DMS153 treated with DMSO at 0.1 percent for 48 hours (cell line): ENCODE results near the gene HIVEP1.
"Not testable (repeated sequence)": the region's sequence is repeated elsewhere in the genome, so short reads cannot be mapped to it uniquely, and the experiment has no call there.

Source experiments
- DNase-seq: peaks from one replicate; lab custom pipeline; 2025; ENCODE audit not compliant: unreplicated experiment; lab: John Stamatoyannopoulos, UW

HIVEP1 gene

DNA sequence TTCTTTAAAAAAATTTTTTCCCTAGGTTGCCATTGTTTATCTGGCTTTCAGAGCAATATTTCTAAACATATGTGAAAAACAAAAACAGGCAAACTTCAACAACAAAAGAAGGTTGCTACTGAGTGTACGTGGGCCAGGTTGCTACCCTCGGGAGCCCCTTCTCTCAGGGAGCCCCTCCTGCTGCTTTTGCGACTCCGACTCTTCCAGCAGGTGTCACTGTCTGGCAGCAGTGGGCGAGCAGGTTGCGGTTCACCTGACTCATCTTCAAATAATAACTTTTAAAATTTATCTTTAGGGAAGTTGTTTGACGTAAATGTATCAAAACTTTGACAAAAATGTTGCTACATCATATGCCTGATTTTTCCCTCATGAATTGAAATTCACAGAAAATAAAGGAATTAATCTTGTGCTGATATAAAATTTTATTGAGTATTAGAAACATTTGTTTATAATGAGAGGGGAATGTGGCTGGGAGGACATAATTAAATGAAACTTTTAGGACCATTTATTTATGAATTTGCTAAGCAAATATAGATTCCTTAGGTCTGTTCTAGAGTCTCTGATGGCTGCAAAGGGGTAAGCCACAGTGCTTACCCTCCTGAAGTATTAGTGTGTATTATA is 138.8 kb downstream of the HIVEP1 start:
- no peak for DNase-seq

DNA sequence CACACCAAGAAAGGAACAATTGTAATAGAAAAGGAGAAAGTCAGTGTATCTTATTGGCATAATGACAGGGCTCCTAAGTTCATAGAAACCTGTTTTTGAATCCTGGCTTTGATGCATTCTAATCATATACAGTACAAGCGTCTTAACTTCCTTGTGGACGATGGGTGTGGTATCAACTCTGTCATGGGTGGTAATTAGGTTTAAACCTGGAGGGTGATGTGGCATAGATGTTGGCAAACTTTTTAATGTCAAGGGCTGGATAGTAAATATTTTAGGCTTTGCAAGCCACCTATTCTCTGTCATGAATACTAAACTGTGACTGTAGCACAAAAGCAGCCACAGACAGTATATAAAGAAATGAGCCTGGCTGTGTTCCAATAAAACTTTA is 139.3 kb downstream of the HIVEP1 start:
- DNase-seq, result no peak

DNA sequence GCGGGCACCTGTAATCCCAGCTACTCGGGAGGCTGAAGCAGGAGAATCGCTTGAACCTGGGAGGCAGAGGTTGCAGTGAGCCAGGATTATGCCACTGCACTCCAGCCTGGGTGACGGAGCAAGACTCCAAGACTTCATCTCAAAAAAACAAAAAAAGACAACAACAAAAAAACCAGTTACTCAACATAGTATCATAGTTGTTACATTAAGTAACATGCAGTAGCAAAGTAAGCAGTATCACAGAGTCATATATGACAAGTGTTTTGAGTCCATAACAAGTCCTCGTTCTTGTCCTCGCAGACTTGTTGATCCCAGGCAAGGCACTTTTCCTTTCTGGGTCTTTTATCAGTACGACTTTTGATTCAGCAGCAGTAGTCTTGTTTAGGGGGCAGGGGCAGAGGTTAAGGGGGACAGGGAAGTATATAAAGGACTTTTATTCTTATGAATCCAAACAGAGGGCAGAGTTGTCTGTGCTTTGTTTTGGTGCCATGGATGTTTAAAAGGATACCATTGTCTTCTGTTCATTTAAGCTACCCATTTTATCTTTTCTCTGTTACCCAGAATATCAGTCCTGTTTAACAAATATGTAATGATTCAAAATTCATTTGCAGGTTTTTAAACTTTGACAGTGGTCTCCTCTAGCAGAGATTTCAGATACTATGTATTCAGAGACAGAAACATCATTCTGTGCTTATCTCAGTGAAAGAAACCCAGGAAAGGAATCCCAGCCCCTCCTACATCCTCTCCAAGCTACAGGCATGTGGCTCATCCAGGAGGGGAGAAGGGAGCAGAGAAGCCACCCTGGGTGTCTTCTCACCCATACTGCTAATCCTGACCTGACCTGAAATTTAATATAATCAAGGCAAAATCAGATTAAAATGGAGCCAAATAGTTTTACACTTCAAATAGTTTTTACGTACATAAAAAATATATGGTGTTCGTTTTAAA is 140.2 kb downstream of the HIVEP1 start:
- no peak for DNase-seq

DNA sequence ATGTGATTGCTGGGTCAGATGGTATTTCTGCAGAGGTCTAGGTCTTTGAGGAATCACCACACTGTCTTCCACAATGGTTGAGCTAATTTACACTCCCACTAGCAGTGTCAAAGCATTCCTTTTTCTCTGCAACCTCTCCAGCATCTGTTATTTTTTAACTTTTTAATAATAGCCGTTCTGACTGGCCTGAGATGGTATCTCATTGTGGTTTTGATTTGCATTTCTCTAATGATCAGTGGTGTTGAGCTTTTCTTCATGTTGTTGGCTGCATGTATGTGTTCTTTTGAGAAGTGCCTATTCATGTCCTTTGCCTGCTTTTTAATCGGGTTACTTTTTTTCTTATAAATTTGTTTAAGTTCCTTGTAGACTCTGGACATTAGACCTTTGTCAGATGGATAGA is 143.7 kb downstream of the HIVEP1 start:
- DNase-seq, result not testable (repeated sequence)

DNA sequence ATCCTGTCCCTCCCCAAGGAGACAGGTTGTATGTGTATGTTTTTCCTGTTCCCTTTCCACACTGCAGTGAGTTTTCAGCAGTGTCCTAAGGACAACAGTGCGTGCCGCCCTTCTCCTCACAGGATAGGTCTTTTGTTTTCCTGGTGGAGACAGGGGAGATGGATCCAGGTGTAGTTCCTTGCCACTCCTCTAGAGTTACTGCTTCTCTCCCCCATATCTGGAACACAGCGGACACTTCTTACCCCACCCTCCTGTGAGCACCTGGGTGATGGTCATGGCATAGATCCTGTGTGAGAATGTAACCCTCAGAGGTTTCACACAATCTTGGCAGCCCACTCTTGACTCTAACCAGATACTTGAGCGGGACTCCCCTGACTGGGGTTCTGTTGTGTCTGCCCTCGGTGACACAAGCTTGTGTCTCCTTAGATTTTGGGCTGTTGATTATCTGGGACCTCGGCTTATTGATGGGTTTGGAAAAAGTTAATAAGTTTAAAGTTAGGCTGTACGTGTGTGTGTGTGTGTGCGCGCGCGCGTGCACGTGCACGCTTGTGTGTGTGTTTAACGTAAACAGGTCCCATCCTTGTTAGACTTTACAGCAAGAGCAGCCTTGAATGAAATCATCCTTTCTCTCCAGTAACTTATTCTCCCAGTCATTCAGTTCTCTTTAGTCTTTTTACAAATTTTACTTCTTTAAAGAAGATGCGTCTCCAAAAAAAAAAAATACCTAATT is 146.7 kb downstream of the HIVEP1 start:
- no peak for DNase-seq

DNA sequence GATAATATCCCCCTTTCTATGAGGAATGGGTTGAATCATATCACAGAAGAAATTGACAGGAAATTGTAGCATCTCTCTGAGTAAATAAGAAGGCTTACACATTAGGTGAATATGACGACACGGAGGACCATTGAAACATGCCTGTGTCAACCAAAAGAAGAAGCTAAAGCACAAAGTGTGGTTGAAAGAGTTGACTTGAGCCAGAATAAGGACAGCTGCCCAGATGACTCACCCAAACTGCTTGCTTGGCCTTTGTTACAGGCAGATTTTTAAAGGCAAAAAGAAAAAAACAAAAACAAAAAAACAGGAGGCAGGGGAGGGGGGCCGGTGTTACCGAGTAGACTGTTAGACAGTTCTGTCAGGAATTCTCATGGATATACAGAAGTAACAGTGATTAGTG is 148.2 kb downstream of the HIVEP1 start:
- no peak for DNase-seq

DNA sequence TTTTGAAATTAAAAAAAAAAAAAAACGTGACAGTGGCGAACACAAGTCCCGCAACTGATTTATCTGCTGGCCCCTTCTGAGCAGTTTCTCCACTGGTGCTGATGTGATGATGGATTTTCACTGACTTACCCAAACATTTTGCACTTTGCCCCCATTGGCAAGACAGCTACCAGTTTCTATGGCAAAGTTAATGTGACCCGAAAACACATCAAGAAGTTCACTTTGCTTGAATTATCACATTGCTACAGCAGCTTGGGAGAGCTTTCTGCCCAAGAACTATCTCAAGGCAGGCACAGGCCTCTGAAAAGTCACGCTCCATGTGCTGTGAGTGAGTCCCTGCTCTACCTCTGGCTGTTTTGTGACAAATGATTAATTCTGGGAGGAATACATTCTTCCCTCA is 150.1 kb downstream of the HIVEP1 start:
- DNase-seq, result no peak

DNA sequence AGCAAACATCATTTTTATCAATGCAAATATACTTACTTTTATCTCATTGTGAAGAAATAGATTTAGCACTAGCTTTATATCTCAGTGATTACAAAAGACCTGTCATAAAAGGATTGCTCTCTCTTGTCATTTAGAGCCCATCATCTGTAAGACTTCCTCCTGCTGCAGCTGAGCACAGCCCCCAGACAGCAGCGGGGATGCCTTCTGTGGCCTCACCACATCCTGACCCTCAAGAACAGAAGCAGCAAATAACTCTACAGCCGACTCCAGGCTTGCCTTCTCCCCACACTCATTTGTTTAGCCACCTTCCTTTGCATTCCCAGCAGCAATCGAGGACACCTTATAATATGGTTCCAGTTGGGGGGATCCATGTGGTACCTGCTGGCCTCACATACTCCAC is 151.0 kb downstream of the HIVEP1 start:
- DNase-seq, result no peak

DNA sequence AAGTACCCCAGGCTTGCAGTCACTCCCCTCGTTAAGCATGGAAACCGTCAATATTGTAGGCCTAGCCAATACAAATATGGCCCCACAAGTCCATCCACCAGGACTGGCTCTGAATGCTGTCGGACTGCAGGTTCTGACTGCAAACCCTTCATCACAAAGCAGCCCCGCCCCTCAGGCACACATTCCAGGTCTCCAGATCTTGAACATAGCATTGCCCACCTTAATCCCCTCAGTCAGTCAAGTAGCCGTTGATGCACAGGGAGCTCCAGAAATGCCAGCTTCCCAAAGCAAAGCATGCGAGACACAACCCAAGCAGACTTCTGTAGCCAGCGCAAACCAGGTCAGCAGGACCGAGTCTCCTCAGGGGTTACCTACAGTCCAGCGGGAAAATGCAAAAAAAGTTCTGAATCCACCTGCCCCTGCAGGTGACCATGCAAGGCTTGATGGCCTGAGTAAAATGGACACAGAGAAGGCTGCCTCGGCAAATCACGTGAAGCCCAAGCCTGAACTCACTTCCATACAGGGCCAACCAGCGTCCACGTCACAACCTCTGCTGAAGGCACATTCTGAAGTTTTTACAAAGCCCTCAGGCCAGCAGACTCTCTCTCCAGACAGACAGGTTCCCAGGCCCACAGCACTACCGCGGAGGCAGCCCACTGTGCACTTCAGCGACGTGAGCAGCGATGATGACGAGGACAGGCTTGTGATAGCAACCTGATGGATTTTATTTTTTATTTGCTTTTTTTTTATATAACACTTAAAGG is 151.8 kb downstream of the HIVEP1 start:
- no peak for DNase-seq

DNA sequence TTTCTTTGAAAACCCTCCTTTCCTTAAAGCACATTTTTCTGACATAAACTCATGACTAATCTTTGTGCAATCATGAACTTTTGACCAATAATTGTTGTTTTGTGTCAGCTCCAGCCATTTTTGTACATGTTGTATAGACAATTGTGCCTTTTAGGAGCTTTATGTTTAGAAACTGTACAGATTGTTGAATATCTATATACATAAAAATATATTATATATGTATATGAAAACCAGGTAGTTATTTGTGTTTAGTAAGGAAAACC is 152.3 kb downstream of the HIVEP1 start:
- no peak for DNase-seq

DNA sequence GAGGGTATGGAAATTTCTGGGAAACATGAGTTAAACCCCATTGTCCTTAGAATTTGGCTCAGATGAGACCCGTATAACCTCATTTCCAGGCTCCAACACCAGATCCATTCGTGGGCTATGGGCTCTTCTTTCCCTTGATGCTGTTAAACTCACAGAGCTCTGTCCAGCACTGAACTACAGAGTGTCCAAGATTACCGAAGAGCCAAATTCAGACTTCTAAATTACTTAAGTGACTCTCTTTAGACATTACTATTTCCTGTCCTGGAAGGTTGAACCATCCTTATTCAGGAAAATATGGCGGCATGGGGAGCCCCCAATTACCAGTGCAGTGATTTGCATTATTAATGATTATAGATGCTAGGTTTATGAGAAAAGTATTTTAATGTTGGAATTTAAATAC is 153.2 kb downstream of the HIVEP1 start:
- DNase-seq, result no peak

DNA sequence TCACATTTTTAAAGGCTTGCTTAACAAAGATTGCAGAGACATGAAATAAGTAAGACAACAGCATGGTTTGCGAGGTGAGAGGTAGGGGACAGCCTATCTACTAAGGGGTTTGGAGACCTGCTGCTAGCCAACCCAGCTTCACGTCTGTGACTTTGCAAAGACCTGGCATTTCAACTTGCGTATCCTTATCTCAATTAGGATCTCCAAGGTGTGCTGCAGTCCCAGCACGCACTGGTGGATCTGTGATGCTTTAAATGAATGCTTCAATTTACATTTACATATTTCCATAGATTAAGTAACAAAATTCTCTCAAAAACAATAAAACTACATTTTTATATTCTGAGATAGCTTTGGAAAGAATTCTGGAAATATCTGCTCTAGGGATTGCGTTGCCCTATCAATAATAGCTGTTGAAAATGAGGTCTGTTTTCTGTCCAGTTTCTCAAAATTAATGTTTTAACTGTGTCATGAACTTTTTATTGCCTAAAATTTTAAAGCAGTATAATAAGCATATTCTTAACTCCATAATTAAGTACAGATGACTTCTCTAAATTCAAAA is 153.7 kb downstream of the HIVEP1 start:
- DNase-seq, result no peak

DNA sequence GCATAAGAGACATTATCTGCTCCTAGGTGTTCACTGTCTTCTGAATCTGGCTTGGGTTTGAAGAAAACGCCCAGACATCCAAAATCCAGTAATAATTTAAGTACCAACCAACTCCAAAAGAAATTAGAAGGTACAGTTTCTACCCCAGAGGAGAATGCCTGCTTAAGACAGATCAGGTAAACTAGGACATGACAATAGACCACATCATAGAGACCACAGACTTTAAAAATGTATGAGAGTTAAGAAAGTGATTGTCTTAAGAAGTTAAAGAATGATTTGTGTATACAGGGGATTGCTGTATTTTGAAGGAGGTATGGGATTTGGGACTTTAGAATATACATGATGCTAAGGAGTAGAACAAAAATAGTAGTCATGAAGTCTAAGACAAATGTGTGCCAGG is 157.3 kb downstream of the HIVEP1 start:
- DNase-seq, result no peak

DNA sequence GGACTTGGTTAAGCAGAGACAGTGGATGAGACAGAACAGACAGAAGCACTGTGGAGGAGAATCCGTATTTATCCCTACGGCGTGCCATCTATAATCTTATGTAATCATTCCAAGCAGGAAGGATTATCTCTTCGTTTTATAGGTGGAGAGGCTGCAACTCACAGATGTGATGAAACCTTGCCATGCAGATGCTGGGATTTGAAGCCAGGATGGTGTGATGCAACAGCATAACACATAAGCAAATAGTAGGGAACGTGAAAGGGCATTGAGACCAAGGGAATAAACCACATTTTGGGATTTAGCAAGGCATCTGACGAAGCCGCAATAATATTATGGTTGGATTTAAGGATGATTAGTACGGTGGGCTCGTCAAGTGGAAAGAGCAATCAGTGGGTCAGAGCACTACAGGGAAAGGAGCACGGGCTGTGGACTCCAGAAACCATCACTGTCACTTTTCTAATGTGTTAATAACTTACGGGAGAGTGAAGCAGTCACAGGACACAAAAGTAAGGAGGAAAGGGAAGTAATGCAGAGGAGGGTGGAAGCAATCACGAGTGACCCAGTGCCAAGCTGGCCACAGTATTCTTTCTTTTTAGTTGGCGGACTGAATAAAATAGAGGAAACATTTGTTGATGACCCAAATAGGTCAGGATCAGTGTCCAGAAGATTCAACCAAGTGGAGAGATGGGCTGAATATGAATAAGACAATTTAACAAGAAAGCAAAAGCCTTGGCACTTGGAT is 158.4 kb downstream of the HIVEP1 start:
- DNase-seq, result no peak

DNA sequence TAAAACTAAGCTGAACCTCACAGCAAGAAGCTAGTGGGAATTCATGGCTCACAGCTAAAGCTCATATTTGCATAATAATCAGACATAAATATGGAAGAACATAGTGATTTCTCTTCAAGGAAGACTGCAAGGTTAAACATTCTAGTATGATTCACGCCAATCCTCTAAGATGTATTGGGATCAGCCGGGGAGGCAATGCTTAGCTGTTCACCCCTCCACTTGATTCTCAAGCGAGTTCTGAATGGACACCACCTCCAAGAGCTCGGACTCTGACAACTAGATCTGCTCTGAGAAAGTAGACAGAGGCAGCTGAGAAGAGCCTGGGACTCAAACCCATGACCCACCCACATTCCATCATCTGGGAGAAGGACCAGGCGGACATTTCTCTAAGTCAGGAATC is 159.6 kb downstream of the HIVEP1 start:
- no peak for DNase-seq

DNA sequence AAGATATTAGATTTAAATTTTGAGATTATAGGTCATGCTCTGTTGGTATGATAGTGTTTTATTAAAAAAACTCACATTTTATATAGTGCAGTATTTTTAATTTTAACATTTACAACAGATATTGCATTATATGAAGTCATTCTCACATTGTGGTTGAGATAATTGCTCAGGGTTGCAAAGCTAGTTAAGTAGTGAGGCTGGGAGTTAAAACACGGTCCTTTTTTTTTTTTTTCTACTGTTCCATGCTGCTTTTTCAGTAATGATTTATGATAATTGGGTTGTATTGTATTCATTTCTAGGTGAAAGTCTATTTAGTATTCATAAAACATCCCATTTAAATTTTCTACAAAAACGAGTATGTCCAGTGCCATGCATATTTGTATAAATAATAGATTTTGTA is 160.5 kb downstream of the HIVEP1 start:
- DNase-seq, result no peak

DNA sequence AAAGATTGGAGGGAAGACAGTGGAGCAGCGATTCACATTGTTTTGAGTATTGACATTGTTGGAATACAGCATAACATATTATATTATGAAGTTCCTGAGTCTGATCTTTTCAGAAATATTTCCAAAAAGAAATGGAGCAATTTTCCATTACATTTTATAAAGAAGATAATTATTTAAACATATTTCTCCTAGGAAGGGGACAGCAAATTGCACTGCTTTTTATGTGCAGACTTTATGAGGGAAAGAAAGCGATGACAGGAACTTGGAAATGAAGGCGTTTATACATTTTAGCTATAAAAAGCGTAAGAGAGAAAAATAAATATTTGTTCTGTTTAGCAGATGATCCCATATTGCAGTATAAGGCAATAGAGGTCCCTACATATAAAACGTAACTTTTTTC is 161.1 kb downstream of the HIVEP1 start:
- DNase-seq, result no peak

DNA sequence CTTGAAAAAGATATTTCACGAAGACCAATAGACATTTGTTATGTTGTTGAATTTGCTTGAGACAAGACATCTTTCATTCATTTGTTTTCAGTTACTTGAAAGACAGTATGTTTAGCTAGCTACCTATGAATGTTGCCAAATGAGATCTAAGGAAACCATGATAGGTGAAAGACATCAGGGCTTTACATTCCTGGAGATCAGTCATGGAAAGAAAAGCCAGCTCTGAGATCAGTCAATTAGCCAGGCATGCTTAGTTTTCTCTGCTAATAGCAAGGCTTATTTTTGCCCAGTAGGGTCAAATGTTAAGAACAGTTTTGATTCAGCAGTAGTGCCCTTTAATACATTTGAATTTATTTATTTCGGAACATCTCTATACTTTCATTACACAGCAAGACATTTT is 161.5 kb downstream of the HIVEP1 start:
- no peak for DNase-seq

DNA sequence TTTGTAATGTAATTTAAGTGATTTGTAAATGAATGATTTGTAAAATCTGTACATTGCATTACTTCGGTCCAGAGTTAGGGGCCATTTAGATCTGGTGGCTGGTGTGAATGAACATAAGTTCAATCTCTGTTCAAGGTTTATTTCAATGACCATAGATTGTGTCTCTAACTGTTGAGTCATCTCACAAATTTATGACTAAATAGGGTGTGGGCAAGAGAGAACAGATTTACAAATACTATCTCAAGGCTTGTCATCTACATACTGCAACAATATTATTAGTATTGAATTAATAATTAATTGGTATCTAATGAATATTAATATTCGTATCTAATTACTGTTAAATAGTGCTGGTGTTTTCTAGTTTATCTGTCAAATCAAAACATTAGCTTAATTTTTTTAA is 162.8 kb downstream of the HIVEP1 start:
- no peak for DNase-seq

DNA sequence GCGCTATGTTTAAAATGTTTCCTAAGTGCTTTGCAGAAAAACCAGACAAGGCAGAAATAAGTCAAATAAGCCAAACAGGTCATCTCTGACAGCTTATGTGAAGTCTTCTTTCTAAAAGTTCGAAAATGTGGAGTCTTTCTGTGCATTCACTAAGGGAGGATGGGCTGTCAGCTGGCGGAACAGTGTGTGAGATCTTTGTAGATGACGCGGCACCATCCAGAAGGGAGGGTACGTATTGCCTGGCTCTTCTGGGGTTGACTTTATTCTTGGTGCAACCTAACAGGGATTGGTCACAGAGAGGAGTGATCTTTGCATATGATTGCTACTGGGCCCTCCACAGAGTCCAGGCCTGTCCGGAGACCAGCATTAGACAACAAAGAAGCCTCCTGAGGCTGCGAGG is 163.5 kb downstream of the HIVEP1 start:
- no peak for DNase-seq
